ENCODE results near the gene SRRM4. TPM values are rescaled to one million over a fixed set of nuclear protein-coding genes. Genes with fewer than 3 reads are reported as not detected.

Gene SRRM4
- total RNA-seq, 1 experiment from 2014 or later, result 0.96 TPM

DNA sequence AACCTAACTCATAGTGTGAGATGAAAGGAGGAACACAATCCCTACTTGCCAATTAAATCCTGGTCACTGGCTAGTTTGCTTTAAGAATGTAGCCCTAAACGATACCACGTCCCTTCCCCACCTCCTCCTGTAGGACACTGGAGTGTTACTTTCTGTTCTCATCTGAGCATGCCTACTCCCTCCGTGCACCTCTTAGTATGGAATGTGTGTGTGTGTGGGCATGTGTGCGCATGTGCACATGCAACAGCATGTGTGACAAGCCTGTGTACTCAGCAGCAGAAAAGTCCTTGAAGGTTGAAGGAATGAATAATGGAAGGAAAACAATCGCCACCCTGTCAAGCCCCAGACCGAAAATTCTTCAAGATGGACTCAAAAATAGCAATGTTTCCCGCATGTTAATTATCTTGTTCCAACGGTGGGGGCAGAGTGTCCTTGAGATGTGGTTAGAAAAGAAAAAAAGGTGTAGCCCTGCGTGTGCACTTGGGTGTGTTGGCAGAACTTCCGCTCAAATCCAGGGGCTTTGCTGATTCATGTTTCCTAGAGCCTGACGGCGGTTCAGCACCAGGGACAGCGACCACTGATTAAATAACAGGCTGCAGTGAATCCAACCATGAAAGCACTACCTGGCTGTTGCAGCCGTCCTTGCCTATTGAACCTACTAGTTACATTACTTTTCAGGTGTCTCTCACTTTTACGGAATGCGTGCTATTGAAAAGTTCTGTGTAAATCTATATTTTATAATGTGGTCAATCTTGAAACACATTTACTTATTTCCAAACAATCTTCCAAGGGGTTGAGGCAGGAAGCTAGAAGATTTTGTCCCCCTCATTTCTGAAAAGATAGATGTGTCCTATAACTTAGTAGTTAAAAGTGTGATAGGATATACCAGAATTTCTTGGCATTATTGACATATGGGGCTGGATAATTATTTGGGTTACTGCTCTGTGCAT is 79.8 kb downstream of the SRRM4 start (continued):
- TF ChIP-seq, protein P1, sequence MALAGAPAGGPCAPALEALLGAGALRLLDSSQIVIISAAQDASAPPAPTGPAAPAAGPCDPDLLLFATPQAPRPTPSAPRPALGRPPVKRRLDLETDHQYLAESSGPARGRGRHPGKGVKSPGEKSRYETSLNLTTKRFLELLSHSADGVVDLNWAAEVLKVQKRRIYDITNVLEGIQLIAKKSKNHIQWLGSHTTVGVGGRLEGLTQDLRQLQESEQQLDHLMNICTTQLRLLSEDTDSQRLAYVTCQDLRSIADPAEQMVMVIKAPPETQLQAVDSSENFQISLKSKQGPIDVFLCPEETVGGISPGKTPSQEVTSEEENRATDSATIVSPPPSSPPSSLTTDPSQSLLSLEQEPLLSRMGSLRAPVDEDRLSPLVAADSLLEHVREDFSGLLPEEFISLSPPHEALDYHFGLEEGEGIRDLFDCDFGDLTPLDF (CRISPR knock-in tag; IDR thresholded peaks at IDR 0.05), result no peak
- no peak for TF ChIP-seq CDX4 (CRISPR knock-in tag; IDR thresholded peaks at IDR 0.05; ENCODE audit: borderline replicate concordance)
- TF ChIP-seq NR1H2 (CRISPR knock-in tag; IDR thresholded peaks at IDR 0.05), result no peak
- no peak for TF ChIP-seq NFATC4 (CRISPR knock-in tag; IDR thresholded peaks at IDR 0.05)
- peak; percentile 88; the same call in 1 of the 2 replicates for TF ChIP-seq ETV6 (CRISPR knock-in tag; IDR thresholded peaks at IDR 0.05)
- peak; percentile 95; the same call in 1 of the 2 replicates for TF ChIP-seq SMAD3 (CRISPR knock-in tag; IDR thresholded peaks at IDR 0.05; ENCODE audit: borderline replicate concordance)
- no peak for TF ChIP-seq FOXJ3 (CRISPR knock-in tag; IDR thresholded peaks at IDR 0.05; ENCODE audit: borderline replicate concordance)
- TF ChIP-seq, protein P2, sequence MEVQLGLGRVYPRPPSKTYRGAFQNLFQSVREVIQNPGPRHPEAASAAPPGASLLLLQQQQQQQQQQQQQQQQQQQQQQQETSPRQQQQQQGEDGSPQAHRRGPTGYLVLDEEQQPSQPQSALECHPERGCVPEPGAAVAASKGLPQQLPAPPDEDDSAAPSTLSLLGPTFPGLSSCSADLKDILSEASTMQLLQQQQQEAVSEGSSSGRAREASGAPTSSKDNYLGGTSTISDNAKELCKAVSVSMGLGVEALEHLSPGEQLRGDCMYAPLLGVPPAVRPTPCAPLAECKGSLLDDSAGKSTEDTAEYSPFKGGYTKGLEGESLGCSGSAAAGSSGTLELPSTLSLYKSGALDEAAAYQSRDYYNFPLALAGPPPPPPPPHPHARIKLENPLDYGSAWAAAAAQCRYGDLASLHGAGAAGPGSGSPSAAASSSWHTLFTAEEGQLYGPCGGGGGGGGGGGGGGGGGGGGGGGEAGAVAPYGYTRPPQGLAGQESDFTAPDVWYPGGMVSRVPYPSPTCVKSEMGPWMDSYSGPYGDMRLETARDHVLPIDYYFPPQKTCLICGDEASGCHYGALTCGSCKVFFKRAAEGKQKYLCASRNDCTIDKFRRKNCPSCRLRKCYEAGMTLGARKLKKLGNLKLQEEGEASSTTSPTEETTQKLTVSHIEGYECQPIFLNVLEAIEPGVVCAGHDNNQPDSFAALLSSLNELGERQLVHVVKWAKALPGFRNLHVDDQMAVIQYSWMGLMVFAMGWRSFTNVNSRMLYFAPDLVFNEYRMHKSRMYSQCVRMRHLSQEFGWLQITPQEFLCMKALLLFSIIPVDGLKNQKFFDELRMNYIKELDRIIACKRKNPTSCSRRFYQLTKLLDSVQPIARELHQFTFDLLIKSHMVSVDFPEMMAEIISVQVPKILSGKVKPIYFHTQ (CRISPR knock-in tag; IDR thresholded peaks at IDR 0.05), result no peak
- TF ChIP-seq, protein P3, sequence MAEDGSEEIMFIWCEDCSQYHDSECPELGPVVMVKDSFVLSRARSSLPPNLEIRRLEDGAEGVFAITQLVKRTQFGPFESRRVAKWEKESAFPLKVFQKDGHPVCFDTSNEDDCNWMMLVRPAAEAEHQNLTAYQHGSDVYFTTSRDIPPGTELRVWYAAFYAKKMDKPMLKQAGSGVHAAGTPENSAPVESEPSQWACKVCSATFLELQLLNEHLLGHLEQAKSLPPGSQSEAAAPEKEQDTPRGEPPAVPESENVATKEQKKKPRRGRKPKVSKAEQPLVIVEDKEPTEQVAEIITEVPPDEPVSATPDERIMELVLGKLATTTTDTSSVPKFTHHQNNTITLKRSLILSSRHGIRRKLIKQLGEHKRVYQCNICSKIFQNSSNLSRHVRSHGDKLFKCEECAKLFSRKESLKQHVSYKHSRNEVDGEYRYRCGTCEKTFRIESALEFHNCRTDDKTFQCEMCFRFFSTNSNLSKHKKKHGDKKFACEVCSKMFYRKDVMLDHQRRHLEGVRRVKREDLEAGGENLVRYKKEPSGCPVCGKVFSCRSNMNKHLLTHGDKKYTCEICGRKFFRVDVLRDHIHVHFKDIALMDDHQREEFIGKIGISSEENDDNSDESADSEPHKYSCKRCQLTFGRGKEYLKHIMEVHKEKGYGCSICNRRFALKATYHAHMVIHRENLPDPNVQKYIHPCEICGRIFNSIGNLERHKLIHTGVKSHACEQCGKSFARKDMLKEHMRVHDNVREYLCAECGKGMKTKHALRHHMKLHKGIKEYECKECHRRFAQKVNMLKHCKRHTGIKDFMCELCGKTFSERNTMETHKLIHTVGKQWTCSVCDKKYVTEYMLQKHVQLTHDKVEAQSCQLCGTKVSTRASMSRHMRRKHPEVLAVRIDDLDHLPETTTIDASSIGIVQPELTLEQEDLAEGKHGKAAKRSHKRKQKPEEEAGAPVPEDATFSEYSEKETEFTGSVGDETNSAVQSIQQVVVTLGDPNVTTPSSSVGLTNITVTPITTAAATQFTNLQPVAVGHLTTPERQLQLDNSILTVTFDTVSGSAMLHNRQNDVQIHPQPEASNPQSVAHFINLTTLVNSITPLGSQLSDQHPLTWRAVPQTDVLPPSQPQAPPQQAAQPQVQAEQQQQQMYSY (CRISPR knock-in tag; IDR thresholded peaks at IDR 0.05), result no peak
- TF ChIP-seq, protein P4, sequence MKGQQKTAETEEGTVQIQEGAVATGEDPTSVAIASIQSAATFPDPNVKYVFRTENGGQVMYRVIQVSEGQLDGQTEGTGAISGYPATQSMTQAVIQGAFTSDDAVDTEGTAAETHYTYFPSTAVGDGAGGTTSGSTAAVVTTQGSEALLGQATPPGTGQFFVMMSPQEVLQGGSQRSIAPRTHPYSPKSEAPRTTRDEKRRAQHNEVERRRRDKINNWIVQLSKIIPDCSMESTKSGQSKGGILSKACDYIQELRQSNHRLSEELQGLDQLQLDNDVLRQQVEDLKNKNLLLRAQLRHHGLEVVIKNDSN (CRISPR knock-in tag; IDR thresholded peaks at IDR 0.05), result peak; percentile 46; the same call in 1 of the 2 replicates
- TF ChIP-seq, protein P5, sequence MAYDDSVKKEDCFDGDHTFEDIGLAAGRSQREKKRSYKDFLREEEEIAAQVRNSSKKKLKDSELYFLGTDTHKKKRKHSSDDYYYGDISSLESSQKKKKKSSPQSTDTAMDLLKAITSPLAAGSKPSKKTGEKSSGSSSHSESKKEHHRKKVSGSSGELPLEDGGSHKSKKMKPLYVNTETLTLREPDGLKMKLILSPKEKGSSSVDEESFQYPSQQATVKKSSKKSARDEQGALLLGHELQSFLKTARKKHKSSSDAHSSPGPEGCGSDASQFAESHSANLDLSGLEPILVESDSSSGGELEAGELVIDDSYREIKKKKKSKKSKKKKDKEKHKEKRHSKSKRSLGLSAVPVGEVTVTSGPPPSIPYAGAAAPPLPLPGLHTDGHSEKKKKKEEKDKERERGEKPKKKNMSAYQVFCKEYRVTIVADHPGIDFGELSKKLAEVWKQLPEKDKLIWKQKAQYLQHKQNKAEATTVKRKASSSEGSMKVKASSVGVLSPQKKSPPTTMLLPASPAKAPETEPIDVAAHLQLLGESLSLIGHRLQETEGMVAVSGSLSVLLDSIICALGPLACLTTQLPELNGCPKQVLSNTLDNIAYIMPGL (CRISPR knock-in tag; IDR thresholded peaks at IDR 0.05), result no peak
- TF ChIP-seq ZMAT4 (CRISPR knock-in tag; IDR thresholded peaks at IDR 0.05), result no peak
- TF ChIP-seq FOXP1 (CRISPR knock-in tag; IDR thresholded peaks at IDR 0.05; ENCODE audit: borderline replicate concordance), result 0 out of 2 replicates have a peak, but pooled peaks have one; percentile 40
- TF ChIP-seq JAZF1 (CRISPR knock-in tag; IDR thresholded peaks at IDR 0.05), result no peak
- 0 out of 2 replicates have a peak, but pooled peaks have one; percentile 81 for TF ChIP-seq MYBL2 (CRISPR knock-in tag; IDR thresholded peaks at IDR 0.05)
- TF ChIP-seq, protein P6, sequence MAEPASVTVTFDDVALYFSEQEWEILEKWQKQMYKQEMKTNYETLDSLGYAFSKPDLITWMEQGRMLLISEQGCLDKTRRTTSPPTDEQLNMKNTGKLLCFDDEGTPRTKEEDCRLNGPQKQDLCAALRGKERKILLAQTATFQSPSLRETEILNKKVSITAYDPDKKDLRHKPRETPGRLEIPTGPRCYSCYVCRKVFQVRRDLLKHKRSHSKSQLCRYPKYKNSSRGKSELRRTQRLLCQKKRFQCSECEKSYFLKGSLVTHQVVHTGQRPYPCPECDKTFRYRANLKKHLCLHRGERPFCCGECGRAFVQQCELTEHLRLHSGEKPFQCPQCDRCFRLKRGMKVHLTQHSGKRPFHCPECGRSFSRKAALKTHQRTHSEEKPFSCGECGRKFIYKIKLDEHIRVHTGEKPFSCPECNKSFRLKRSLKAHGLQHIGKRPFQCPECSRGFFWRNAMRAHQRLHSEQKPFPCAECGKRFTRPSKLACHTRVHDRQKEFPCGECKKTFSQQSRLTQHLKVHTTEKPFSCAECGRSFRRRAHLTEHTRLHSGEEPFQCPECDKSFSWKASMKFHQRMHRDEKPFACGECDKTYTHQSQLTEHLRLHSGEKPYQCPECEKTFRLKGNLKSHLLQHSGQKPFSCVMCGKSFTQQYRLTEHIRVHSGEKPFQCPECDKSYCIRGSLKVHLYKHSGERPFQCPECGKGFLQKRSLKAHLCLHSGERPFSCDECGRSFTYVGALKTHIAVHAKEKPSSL (CRISPR knock-in tag; conservative IDR thresholded peaks at IDR 0.05), result no peak
- TF ChIP-seq ATF1 (CRISPR knock-in tag; IDR thresholded peaks at IDR 0.05), result no peak
- TF ChIP-seq, protein P7, sequence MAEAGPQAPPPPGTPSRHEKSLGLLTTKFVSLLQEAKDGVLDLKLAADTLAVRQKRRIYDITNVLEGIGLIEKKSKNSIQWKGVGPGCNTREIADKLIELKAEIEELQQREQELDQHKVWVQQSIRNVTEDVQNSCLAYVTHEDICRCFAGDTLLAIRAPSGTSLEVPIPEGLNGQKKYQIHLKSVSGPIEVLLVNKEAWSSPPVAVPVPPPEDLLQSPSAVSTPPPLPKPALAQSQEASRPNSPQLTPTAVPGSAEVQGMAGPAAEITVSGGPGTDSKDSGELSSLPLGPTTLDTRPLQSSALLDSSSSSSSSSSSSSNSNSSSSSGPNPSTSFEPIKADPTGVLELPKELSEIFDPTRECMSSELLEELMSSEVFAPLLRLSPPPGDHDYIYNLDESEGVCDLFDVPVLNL (CRISPR knock-in tag; IDR thresholded peaks at IDR 0.05; ENCODE audit: borderline replicate concordance, low read depth), result peak; percentile 74; the same call in 1 of the 2 replicates
- TF ChIP-seq, protein P8, sequence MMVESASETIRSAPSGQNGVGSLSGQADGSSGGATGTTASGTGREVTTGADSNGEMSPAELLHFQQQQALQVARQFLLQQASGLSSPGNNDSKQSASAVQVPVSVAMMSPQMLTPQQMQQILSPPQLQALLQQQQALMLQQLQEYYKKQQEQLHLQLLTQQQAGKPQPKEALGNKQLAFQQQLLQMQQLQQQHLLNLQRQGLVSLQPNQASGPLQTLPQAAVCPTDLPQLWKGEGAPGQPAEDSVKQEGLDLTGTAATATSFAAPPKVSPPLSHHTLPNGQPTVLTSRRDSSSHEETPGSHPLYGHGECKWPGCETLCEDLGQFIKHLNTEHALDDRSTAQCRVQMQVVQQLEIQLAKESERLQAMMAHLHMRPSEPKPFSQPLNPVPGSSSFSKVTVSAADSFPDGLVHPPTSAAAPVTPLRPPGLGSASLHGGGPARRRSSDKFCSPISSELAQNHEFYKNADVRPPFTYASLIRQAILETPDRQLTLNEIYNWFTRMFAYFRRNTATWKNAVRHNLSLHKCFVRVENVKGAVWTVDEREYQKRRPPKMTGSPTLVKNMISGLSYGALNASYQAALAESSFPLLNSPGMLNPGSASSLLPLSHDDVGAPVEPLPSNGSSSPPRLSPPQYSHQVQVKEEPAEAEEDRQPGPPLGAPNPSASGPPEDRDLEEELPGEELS (CRISPR knock-in tag; IDR thresholded peaks at IDR 0.05), result peak; percentile 91

Data from WTC11 (cell line).